Cardiac fibroblast (primary cell): ENCODE measurements around the gene SEBOX.
"Not testable (repeated sequence)": the region's sequence is repeated elsewhere in the genome, so short reads cannot be mapped to it uniquely, and the experiment has no call there.

Source experiments
- DNase-seq, 2 donors: peaks; one replicate each; pipeline versions ENCODE4 v3.0.0 to v3.0.0-alpha.2; 2010; ENCODE audit warnings: low read depth in 2 of 2
- H3K4me3 ChIP-seq, 2 donors: replicated peaks in 1 of 2; 1 replicate in 1 of 2; 2 replicates in 1 of 2; pipeline ENCODE4 v1.5.1; 2011; ENCODE audit warnings: low read depth in 2 of 2, low read length in 2 of 2, mild to moderate bottlenecking in 2 of 2, moderate library complexity in 1 of 2
- TF ChIP-seq, protein P1 (sequence below): IDR thresholded peaks from one replicate; pipeline ENCODE4 v1.5.1; 2011; ENCODE audit warnings: low read depth, mild to moderate bottlenecking, low read length, inconsistent platforms

The SEBOX gene

GRCh38 chr17:28344011-28344410 lies 21.0 kb downstream of the SEBOX start:
- H3K4me3 ChIP-seq: no peak overlapping the region
- TF ChIP-seq, protein P1, sequence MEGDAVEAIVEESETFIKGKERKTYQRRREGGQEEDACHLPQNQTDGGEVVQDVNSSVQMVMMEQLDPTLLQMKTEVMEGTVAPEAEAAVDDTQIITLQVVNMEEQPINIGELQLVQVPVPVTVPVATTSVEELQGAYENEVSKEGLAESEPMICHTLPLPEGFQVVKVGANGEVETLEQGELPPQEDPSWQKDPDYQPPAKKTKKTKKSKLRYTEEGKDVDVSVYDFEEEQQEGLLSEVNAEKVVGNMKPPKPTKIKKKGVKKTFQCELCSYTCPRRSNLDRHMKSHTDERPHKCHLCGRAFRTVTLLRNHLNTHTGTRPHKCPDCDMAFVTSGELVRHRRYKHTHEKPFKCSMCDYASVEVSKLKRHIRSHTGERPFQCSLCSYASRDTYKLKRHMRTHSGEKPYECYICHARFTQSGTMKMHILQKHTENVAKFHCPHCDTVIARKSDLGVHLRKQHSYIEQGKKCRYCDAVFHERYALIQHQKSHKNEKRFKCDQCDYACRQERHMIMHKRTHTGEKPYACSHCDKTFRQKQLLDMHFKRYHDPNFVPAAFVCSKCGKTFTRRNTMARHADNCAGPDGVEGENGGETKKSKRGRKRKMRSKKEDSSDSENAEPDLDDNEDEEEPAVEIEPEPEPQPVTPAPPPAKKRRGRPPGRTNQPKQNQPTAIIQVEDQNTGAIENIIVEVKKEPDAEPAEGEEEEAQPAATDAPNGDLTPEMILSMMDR: no peak

DNA sequence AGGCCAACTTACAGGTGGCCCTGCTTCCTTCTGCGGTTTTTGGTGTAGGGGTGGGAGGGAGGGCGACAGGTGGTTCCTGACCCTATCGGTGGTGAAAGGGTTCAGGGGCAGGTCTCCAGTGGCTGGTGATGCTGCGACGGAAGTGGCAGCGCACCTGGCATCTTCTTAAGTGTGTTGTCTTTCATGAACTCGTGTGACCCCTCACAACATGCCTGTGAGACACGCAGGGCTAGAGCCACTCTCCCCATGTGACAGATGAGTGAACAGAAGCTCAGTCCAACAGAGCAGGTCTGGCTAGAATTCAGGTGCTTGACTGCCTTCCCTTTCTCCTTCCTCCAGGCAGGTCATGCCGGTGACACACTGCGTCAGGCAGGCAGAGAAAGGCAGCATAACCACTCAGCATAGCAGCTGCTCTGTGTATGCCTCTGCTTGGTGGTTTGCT lies 21.5 kb downstream of the SEBOX start:
- TF ChIP-seq, protein P1: no peak
- H3K4me3 ChIP-seq: no peak overlapping the region
- no peak for DNase-seq

More at GRCh38 chr17:28344011-28344410, 21.0 kb downstream of the SEBOX start:
- DNase-seq: no peak

GRCh38 chr17:28342313-28342712 lies 22.7 kb downstream of the SEBOX start:
- no peak overlapping the region for H3K4me3 ChIP-seq
- TF ChIP-seq, protein P1: no peak
- DNase-seq: no peak

DNA sequence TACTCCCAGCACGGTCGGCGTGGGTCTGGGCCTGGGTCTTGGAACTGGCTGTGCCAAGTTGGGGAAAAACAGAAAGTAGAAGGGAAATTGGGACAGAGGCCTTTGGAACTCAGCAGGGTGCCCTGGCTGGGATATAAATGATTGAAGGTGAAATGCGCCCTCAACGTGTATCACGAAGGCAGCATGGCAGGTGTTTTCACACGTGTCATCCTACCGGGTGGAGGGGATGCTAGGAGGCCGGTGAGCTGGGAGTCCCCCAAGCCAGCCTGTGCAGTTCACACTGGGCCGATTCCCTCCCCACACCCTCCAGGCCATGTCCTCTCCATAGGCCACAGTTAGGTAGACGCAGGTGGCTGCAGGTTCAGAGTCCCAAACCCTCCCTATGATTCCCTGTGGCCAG lies 23.5 kb downstream of the SEBOX start:
- no peak for DNase-seq
- TF ChIP-seq, protein P1: no peak
- H3K4me3 ChIP-seq: no peak overlapping the region

GRCh38 chr17:28340374-28340773 lies 24.6 kb downstream of the SEBOX start:
- TF ChIP-seq, protein P1: no peak
- H3K4me3 ChIP-seq: no peak overlapping the region
- DNase-seq: no peak

DNA sequence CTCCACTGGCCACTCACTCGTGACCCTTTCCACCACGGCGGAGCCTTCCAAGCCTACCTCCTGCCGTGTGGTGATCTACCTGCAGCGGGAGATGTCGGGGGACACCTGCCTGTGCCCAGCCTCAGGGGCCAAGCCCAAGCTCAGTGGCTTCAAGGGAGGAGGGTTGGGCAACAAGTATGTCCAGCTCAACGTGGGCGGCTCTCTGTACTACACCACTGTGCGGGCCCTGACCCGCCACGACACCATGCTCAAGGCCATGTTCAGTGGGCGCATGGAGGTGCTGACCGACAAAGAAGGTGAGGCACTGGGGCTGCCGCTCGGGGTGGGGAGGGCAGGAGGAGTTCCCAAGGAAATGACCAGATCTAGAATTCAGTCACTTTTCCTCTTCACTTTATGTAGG lies 25.6 kb downstream of the SEBOX start:
- no peak overlapping the region for H3K4me3 ChIP-seq
- no peak for DNase-seq
- TF ChIP-seq, protein P1: no peak

GRCh38 chr17:28338769-28339212 lies 26.2 kb downstream of the SEBOX start:
- H3K4me3 ChIP-seq: not testable (repeated sequence)

More at GRCh38 chr17:28338769-28339212, 26.2 kb downstream of the SEBOX start:
- DNase-seq: not testable (repeated sequence)
